DOHH2 (cell line): Measurements from ENCODE around the gene FAT2.

Source experiments
- CTCF ChIP-seq: fragments of 200-600 bp; sonication (generic); IDR thresholded peaks from one replicate; pipeline ENCODE4 v1.5.1; 2014; ENCODE audit warnings: antibody characterized with exemption, mild to moderate bottlenecking, low read depth, low read length; ENCODE audit not compliant: poor library complexity, severe bottlenecking
- EZH2phosphoT487 ChIP-seq: fragments of 200-600 bp; sonication (generic); IDR thresholded peaks from 2 replicates; pipeline ENCODE4 v1.6.1; 2017; ENCODE audit warnings: borderline replicate concordance, mild to moderate bottlenecking, antibody characterized with exemption, low read length, moderate library complexity, mixed read lengths

DNA sequence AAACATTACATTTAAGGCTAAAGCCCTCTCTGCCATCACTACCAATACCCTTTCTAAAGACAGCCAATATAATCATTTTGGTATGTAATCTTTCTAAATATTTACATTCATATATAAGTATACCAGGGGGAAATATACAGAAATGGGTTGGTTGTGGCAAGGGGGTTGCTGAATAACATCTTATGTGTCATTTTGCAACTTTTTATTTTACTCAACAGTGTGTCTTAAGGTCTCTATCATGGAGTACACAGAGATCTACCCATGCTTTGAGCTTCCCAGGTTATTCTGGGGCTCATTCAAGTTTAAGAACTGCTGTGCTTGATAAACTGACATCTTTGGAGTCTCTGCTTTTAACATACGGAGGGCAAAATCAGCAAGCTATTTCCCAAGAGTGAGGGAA is 7.4 kb upstream of the FAT2 start:
- no peak for TF ChIP-seq CTCF
- no peak for TF ChIP-seq EZH2phosphoT487
